Osteoblast (primary cell): ENCODE data around the gene MAN1B1. TPM values are rescaled to one million over a fixed set of nuclear protein-coding genes. Genes with fewer than 3 reads are reported as not detected.

Experiments
- DNase-seq: peaks from one replicate; pipeline ENCODE4 v3.0.0; 2011; ENCODE audit warnings: low spot score, mixed read lengths; ENCODE audit not compliant: insufficient read length; ENCODE audit errors: missing footprints
- H2AFZ ChIP-seq: 2 replicates; pipeline ENCODE4 v1.6.0; 2011; ENCODE audit warnings: mild to moderate bottlenecking, low read length
- H3K27ac ChIP-seq: 2 replicates; pipeline ENCODE4 v1.5.1; 2011; ENCODE audit warnings: mild to moderate bottlenecking, low read depth, low read length, moderate library complexity
- H3K27me3 ChIP-seq: 2 replicates; pipeline ENCODE4 v1.6.0; 2012; ENCODE audit warnings: mild to moderate bottlenecking, control low read depth, inconsistent platforms, low read length, moderate library complexity; ENCODE audit not compliant: insufficient read depth
- H3K36me3 ChIP-seq: 2 replicates; pipeline ENCODE4 v1.5.1; 2011; ENCODE audit warnings: mild to moderate bottlenecking, low read length, control low read depth, moderate library complexity; ENCODE audit not compliant: insufficient read depth
- H3K4me1 ChIP-seq: 2 replicates; pipeline ENCODE4 v1.5.1; 2011; ENCODE audit warnings: mild to moderate bottlenecking, low read length, control low read depth, moderate library complexity; ENCODE audit not compliant: insufficient read depth
- H3K4me2 ChIP-seq: 2 replicates; pipeline ENCODE4 v1.6.0; 2011; ENCODE audit warnings: mild to moderate bottlenecking, low read length; ENCODE audit not compliant: insufficient read depth
- H3K4me3 ChIP-seq: fragments of 200-600 bp; sonication (generic); 3 replicates; pipeline ENCODE4 v1.5.1; 2012; ENCODE audit warnings: mild to moderate bottlenecking, low read length, inconsistent platforms; ENCODE audit not compliant: insufficient read depth
- H3K79me2 ChIP-seq: 2 replicates; pipeline ENCODE4 v1.6.0; 2012; ENCODE audit warnings: mild to moderate bottlenecking, low read length, control low read depth, inconsistent platforms; ENCODE audit not compliant: insufficient read depth
- H3K9me3 ChIP-seq: 2 replicates; pipeline ENCODE4 v1.5.1; 2011; ENCODE audit warnings: low read depth, low read length, control low read depth
- H4K20me1 ChIP-seq: 2 replicates; pipeline ENCODE4 v1.6.0; 2012; ENCODE audit warnings: mild to moderate bottlenecking, low read length, control low read depth; ENCODE audit not compliant: insufficient read depth
- CTCF ChIP-seq: IDR thresholded peaks from 2 replicates; pipeline ENCODE4 v1.5.1; 2011; ENCODE audit warnings: mild to moderate bottlenecking, low read depth, low read length, moderate library complexity; ENCODE audit errors: extremely low read depth
- total RNA-seq: library from RNA; depleted of rRNA; stranded (reverse); fragments of >200 nt; gene quantifications from 2 replicates; pipeline ENCODE4 v1.2.3, GENCODE V29; 2012

MAN1B1 gene
- total RNA-seq, 1 donor: 94.1 TPM

GRCh38 chr9:137138722-137139467 lies 52.1 kb downstream of the MAN1B1 start, which contains the start of gene GRIN1:
GRIN1 (plus strand) TSS chr9:137139154; CDS start chr9:137139487, 333 bp downstream.
- Histone ChIP-seq H3K4me2 (no peak within 1 kb of the TSS), H2AFZ (no peak within 1 kb of the TSS), H3K27me3 (peaks cover 48% of the 10 kb centered on the region), H3K36me3 (no peaks in the 10 kb centered on the region), H3K79me2 (no peaks in the 10 kb centered on the region), H3K4me3 (no peak within 1 kb of the TSS), H3K4me1 (no peaks in the 10 kb centered on the region), H3K27ac (no peak within 1 kb of the TSS), H3K9me3 (no peaks in the 10 kb centered on the region), H4K20me1 (no peaks in the 10 kb centered on the region)
- TF ChIP-seq CTCF: no peak
- peak; percentile 95 for DNase-seq

GRCh38 chr9:137139468-137140150 lies 52.8 kb downstream of the MAN1B1 start:
- Histone ChIP-seq H3K27me3 (peaks cover 48% of the 10 kb centered on the region), H3K79me2 (no peaks in the 10 kb centered on the region), H2AFZ (no peak overlapping the region), H3K27ac (no peak overlapping the region), H3K9me3 (no peaks in the 10 kb centered on the region), H3K4me2 (no peak overlapping the region), H3K4me1 (no peaks in the 10 kb centered on the region), H4K20me1 (no peaks in the 10 kb centered on the region), H3K4me3 (no peak overlapping the region), H3K36me3 (no peaks in the 10 kb centered on the region)
- DNase-seq: peak; percentile 77
- no peak for TF ChIP-seq CTCF

- peaks cover 48% of the 10 kb centered on the region for H3K27me3 ChIP-seq
- H3K36me3 ChIP-seq: no peaks in the 10 kb centered on the region
- no peaks in the 10 kb centered on the region for H3K9me3 ChIP-seq
- no peak overlapping the region for H3K27ac ChIP-seq
- H2AFZ ChIP-seq: no peak overlapping the region
- TF ChIP-seq CTCF: no peak
- no peak overlapping the region for H3K4me3 ChIP-seq
- DNase-seq: peak; percentile 91
- no peak overlapping the region for H3K4me2 ChIP-seq
- no peaks in the 10 kb centered on the region for H3K79me2 ChIP-seq
- no peaks in the 10 kb centered on the region for H4K20me1 ChIP-seq
- no peaks in the 10 kb centered on the region for H3K4me1 ChIP-seq
Observed at GRCh38 chr9:137140151-137141012, 53.6 kb downstream of the MAN1B1 start.
